Kasumi-1 (cell line): ENCODE data around the gene ACSL6.

Source experiments
- DNase-seq, 2 experiments: peaks; one replicate each; lab custom pipeline; 2025; lab: John Stamatoyannopoulos, UW

Gene ACSL6

GRCh38 chr5:131999441-132000240, 11.8 kb downstream of the ACSL6 start:
- no peak for DNase-seq

- no peak for DNase-seq
Measured at GRCh38 chr5:131999041-131999440, 12.4 kb downstream of the ACSL6 start.

GRCh38 chr5:131998431-131999040, 12.9 kb downstream of the ACSL6 start:
- DNase-seq: no peak

- no peak for DNase-seq
Measured at GRCh38 chr5:131997727-131998117, 13.7 kb downstream of the ACSL6 start.

GRCh38 chr5:131997026-131997726, 14.3 kb downstream of the ACSL6 start:
- DNase-seq: no peak

- no peak for DNase-seq
Measured at GRCh38 chr5:131996210-131997025, 15.0 kb downstream of the ACSL6 start.

GRCh38 chr5:131994533-131995226, 16.8 kb downstream of the ACSL6 start:
- DNase-seq: no peak

GRCh38 chr5:131994090-131994489, 17.4 kb downstream of the ACSL6 start:
- no peak for DNase-seq

- DNase-seq: no peak
Measured at GRCh38 chr5:131993676-131994075, 17.8 kb downstream of the ACSL6 start.

- DNase-seq: no peak
Measured at GRCh38 chr5:131992370-131992769, 19.1 kb downstream of the ACSL6 start.

- DNase-seq: no peak
Measured at GRCh38 chr5:131991593-131992324, 19.7 kb downstream of the ACSL6 start.

- DNase-seq: no peak
Measured at GRCh38 chr5:131990716-131991115, 20.7 kb downstream of the ACSL6 start.

GRCh38 chr5:131988601-131989000, 22.9 kb downstream of the ACSL6 start:
- DNase-seq: no peak

GRCh38 chr5:131987251-131987650, 24.2 kb downstream of the ACSL6 start:
- DNase-seq: no peak

GRCh38 chr5:131986161-131986912, 25.1 kb downstream of the ACSL6 start:
- no peak for DNase-seq

GRCh38 chr5:131984956-131985665, 26.3 kb downstream of the ACSL6 start:
- no peak for DNase-seq

- DNase-seq: no peak
Measured at GRCh38 chr5:131983244-131983771, 28.1 kb downstream of the ACSL6 start.

- no peak for DNase-seq
Measured at GRCh38 chr5:131981516-131981915, 29.9 kb downstream of the ACSL6 start.

- no peak for DNase-seq
Measured at GRCh38 chr5:131980696-131981095, 30.8 kb downstream of the ACSL6 start.
